ENCODE results near the gene FAM120A. TPM values are rescaled to one million over a fixed set of nuclear protein-coding genes. Genes with fewer than 3 reads are reported as not detected.
A peak's percentile ranks its signal among the peaks of the same experiment; 100 is the strongest.

The FAM120A gene, protein sequence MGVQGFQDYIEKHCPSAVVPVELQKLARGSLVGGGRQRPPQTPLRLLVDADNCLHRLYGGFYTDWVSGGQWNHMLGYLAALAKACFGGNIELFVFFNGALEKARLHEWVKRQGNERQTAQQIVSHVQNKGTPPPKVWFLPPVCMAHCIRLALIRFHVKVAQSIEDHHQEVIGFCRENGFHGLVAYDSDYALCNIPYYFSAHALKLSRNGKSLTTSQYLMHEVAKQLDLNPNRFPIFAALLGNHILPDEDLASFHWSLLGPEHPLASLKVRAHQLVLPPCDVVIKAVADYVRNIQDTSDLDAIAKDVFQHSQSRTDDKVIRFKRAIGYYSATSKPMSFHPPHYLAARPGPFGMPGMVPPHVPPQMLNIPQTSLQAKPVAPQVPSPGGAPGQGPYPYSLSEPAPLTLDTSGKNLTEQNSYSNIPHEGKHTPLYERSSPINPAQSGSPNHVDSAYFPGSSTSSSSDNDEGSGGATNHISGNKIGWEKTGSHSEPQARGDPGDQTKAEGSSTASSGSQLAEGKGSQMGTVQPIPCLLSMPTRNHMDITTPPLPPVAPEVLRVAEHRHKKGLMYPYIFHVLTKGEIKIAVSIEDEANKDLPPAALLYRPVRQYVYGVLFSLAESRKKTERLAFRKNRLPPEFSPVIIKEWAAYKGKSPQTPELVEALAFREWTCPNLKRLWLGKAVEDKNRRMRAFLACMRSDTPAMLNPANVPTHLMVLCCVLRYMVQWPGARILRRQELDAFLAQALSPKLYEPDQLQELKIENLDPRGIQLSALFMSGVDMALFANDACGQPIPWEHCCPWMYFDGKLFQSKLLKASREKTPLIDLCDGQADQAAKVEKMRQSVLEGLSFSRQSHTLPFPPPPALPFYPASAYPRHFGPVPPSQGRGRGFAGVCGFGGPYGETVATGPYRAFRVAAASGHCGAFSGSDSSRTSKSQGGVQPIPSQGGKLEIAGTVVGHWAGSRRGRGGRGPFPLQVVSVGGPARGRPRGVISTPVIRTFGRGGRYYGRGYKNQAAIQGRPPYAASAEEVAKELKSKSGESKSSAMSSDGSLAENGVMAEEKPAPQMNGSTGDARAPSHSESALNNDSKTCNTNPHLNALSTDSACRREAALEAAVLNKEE
- total RNA-seq (100 to 1,000 TPM in 3 of 4 donors, 10 to 100 TPM in 1; 67.1 to 126 (median 109) TPM), polyA plus RNA-seq (10 to 100 TPM; 37.9 to 70.1 (median 49.3) TPM)
- long read RNA-seq, donor 1, partial matches to known transcripts: 21 of 21 reads
- long read RNA-seq, donor 1, other reads (novel, unspliced or antisense): 0 of 21 reads
- long read RNA-seq, donor 2, full-length matches to known transcripts: 4 of 73 reads
- long read RNA-seq, donor 2, partial matches to known transcripts: 65 of 73 reads
- long read RNA-seq, donor 2, other reads (novel, unspliced or antisense): 4 of 73 reads

DNA sequence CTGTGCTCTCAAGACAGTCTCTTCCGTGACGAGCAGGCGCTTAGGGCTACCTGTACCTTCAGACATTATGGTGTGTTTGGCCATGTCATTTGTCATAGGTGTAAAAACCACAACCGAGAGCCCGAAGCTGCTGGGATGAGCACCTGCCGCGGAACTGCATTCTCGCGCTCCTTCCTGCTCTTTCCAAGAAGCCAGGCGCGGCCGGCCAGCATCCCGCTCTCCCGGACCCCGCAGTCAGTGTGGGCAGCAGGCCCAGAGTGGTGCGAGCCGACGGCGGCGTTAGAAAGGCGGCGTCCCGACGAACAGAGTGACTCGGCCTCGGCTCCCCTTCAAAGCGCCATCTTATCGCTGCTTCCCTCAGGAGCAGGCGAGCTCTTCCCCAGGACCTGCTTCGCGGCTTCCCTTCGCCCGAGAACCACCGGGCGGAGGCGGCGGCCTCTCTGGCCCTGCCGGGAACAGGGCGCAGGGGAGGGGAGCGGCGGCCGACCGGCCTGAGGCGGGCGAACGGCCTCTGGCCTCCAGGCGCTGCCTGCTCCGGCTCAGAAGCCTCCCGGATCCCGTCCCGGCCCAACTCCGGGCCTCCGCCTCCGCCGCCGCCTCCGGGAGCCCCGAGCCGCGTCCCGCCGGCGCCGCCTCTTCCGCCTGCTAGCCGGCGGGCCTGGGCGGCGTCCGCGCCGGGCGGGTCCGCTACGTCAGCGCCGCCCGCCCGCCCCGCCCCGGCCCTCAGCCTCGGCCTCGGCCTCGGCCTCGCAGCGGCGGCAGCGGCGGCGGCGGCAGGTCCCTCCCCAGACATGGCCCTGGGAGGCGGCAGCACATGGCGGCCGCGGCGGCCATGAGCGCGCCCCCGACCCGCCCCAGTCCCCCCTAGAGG is at the start of gene FAM120A:
TSS of gene FAM120A (plus strand) at position 741 of the 871 bp plus-strand sequence. CDS start 231 bp downstream, outside the sequence.
- peaks cover 33% of the 10 kb centered on the region for H3K4me1 ChIP-seq
- no peaks in the 10 kb centered on the region for H3K27me3 ChIP-seq (ENCODE audit: insufficient read depth in 3 of 3, low read length in 2 of 3)
- WGBS, 3 donors: 0 to 1% (median 0%) methylated on average over 37 to 100 of the region's 100 CpGs
- peaks cover 8 to 40% of the 10 kb centered on the region in 2 donors for H3K36me3 ChIP-seq (ENCODE audit: insufficient read depth in 1 of 2, low read depth in 1 of 2)
- H3K27ac ChIP-seq: peak within 1 kb of the TSS; percentile 98
- DNase-seq (peak; percentile 80 to 88), ATAC-seq (peak; percentile 67 to 80 (median 76))
- intact Hi-C loops (cut with DNase I): loop anchor here (1.0 to 10.0 kb wide), 5 partner anchors 81 to 1864 kb away; partner anchors contain the start of genes CARD19 (in 1 of the 2) and FANCC (in 1 of the 2)
- TF ChIP-seq, protein P1, sequence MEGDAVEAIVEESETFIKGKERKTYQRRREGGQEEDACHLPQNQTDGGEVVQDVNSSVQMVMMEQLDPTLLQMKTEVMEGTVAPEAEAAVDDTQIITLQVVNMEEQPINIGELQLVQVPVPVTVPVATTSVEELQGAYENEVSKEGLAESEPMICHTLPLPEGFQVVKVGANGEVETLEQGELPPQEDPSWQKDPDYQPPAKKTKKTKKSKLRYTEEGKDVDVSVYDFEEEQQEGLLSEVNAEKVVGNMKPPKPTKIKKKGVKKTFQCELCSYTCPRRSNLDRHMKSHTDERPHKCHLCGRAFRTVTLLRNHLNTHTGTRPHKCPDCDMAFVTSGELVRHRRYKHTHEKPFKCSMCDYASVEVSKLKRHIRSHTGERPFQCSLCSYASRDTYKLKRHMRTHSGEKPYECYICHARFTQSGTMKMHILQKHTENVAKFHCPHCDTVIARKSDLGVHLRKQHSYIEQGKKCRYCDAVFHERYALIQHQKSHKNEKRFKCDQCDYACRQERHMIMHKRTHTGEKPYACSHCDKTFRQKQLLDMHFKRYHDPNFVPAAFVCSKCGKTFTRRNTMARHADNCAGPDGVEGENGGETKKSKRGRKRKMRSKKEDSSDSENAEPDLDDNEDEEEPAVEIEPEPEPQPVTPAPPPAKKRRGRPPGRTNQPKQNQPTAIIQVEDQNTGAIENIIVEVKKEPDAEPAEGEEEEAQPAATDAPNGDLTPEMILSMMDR (IDR thresholded peaks at IDR 0.05): no peak
- no peaks in the 10 kb centered on the region for H3K9me3 ChIP-seq
- H3K4me3 ChIP-seq: peak within 1 kb of the TSS; percentile 93

DNA sequence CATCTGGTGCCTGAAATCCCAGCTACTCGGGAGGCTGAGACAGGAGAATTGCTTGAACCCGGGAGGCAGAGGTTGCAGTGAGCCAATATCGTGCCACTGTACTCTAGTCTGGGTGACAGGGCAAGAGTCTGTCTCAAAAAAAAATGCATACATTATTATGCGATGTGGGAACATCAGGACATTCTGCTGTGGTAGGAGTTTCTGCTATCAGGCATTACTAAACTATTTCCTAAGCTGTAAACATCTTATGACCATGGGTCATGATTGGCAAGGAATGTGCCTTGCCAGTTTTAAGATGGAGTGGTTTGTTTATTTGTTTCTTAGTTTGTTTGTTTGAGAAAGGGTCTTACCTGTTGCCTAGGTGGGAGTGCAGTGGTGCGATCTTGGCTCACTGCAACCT is 45.1 kb upstream of the FAM120A start:
- TF ChIP-seq, protein P1 (IDR thresholded peaks at IDR 0.05): no peak
- no peak for DNase-seq
- Histone ChIP-seq H3K4me1 (no peaks in the 10 kb centered on the region), H3K27ac (no peak overlapping the region), H3K9me3 (no peaks in the 10 kb centered on the region), H3K27me3 (ENCODE audit: insufficient read depth in 3 of 3, low read length in 2 of 3) (peaks cover 0 to 3% (median 0%) of the 10 kb centered on the region in 3 donors), H3K4me3 (no peak overlapping the region), H3K36me3 (ENCODE audit: insufficient read depth in 1 of 2, low read depth in 1 of 2) (no peaks in the 10 kb centered on the region)
- ATAC-seq: no peak
- WGBS, 3 donors: 91 to 98% (median 93%) methylated on average over 5 of the region's 5 CpGs
- intact Hi-C loops (cut with DNase I): no loop called here

DNA sequence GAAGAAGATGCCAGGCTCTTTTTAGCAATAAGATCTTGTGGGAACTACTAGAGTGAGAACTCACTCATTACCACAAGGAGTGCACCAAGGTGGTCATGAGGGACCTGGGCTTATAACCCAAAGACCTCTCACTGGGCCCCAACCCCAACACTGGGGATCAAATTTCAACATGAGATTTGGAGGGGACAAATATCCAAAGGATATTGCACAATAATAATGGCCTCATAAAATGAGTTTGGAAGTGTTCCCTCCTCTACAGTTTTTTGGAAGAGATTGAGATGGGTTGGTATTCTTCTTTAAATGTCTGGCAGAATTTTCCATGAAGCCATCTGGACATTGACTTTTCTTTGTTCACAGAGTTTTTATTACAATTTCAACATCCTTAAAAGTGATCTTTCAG is 38.0 kb upstream of the FAM120A start:
- peaks cover 8% of the 10 kb centered on the region for H3K9me3 ChIP-seq
- H3K4me3 ChIP-seq: no peak overlapping the region
- peaks cover 0 to 3% (median 0%) of the 10 kb centered on the region in 3 donors for H3K27me3 ChIP-seq (ENCODE audit: insufficient read depth in 3 of 3, low read length in 2 of 3)
- H3K36me3 ChIP-seq (ENCODE audit: insufficient read depth in 1 of 2, low read depth in 1 of 2): no peaks in the 10 kb centered on the region
- ATAC-seq (no peak), DNase-seq (no peak)
- intact Hi-C loops (cut with DNase I): no loop called here
- H3K4me1 ChIP-seq: no peaks in the 10 kb centered on the region
- no peak overlapping the region for H3K27ac ChIP-seq
- TF ChIP-seq, protein P1 (IDR thresholded peaks at IDR 0.05): no peak

Data from psoas muscle (tissue), 8 donors.